Osteoblast (primary cell): Measurements from ENCODE around the gene KCNH3. TPM values are rescaled to one million over a fixed set of nuclear protein-coding genes. Genes with fewer than 3 reads are reported as not detected.

Experiments
- DNase-seq: peaks from one replicate; pipeline ENCODE4 v3.0.0; 2011; ENCODE audit warnings: low spot score, mixed read lengths; ENCODE audit not compliant: insufficient read length; ENCODE audit errors: missing footprints
- H2AFZ ChIP-seq: 2 replicates; pipeline ENCODE4 v1.6.0; 2011; ENCODE audit warnings: mild to moderate bottlenecking, low read length
- H3K27ac ChIP-seq: 2 replicates; pipeline ENCODE4 v1.5.1; 2011; ENCODE audit warnings: mild to moderate bottlenecking, low read depth, low read length, moderate library complexity
- H3K27me3 ChIP-seq: 2 replicates; pipeline ENCODE4 v1.6.0; 2012; ENCODE audit warnings: mild to moderate bottlenecking, control low read depth, inconsistent platforms, low read length, moderate library complexity; ENCODE audit not compliant: insufficient read depth
- H3K36me3 ChIP-seq: 2 replicates; pipeline ENCODE4 v1.5.1; 2011; ENCODE audit warnings: mild to moderate bottlenecking, low read length, control low read depth, moderate library complexity; ENCODE audit not compliant: insufficient read depth
- H3K4me1 ChIP-seq: 2 replicates; pipeline ENCODE4 v1.5.1; 2011; ENCODE audit warnings: mild to moderate bottlenecking, low read length, control low read depth, moderate library complexity; ENCODE audit not compliant: insufficient read depth
- H3K4me2 ChIP-seq: 2 replicates; pipeline ENCODE4 v1.6.0; 2011; ENCODE audit warnings: mild to moderate bottlenecking, low read length; ENCODE audit not compliant: insufficient read depth
- H3K4me3 ChIP-seq: fragments of 200-600 bp; sonication (generic); 3 replicates; pipeline ENCODE4 v1.5.1; 2012; ENCODE audit warnings: mild to moderate bottlenecking, low read length, inconsistent platforms; ENCODE audit not compliant: insufficient read depth
- H3K79me2 ChIP-seq: 2 replicates; pipeline ENCODE4 v1.6.0; 2012; ENCODE audit warnings: mild to moderate bottlenecking, low read length, control low read depth, inconsistent platforms; ENCODE audit not compliant: insufficient read depth
- H3K9me3 ChIP-seq: 2 replicates; pipeline ENCODE4 v1.5.1; 2011; ENCODE audit warnings: low read depth, low read length, control low read depth
- H4K20me1 ChIP-seq: 2 replicates; pipeline ENCODE4 v1.6.0; 2012; ENCODE audit warnings: mild to moderate bottlenecking, low read length, control low read depth; ENCODE audit not compliant: insufficient read depth
- CTCF ChIP-seq: IDR thresholded peaks from 2 replicates; pipeline ENCODE4 v1.5.1; 2011; ENCODE audit warnings: mild to moderate bottlenecking, low read depth, low read length, moderate library complexity; ENCODE audit errors: extremely low read depth
- total RNA-seq: library from RNA; depleted of rRNA; stranded (reverse); fragments of >200 nt; gene quantifications from 2 replicates; pipeline ENCODE4 v1.2.3, GENCODE V29; 2012

KCNH3 gene
- total RNA-seq, result not detected in 2 replicates

GRCh38 chr12:49538510-49539403, at the start of gene KCNH3:
Gene KCNH3 (plus strand): TSS chr12:49539030. CDS start chr12:49539417, 387 bp downstream.
- no peaks in the 10 kb centered on the region for H3K79me2 ChIP-seq
- peak; percentile 98 for DNase-seq
- no peak for TF ChIP-seq CTCF
- no peak within 1 kb of the TSS for H2AFZ ChIP-seq
- peak within 1 kb of the TSS; percentile 45 for H3K4me3 ChIP-seq
- no peaks in the 10 kb centered on the region for H3K9me3 ChIP-seq
- no peaks in the 10 kb centered on the region for H3K36me3 ChIP-seq
- H3K4me1 ChIP-seq, result peaks cover 12% of the 10 kb centered on the region
- peak within 1 kb of the TSS; percentile 70 for H3K4me2 ChIP-seq
- H4K20me1 ChIP-seq, result peaks cover 3% of the 10 kb centered on the region
- H3K27ac ChIP-seq, result no peak within 1 kb of the TSS
- H3K27me3 ChIP-seq, result peaks cover 54% of the 10 kb centered on the region

- peak overlapping the region; percentile 51 for H3K27ac ChIP-seq
- peaks cover 22% of the 10 kb centered on the region for H3K4me1 ChIP-seq
- no peak overlapping the region for H3K4me3 ChIP-seq
- H3K36me3 ChIP-seq, result peaks cover 12% of the 10 kb centered on the region
- H3K27me3 ChIP-seq, result no peaks in the 10 kb centered on the region
- no peaks in the 10 kb centered on the region for H3K79me2 ChIP-seq
- no peak overlapping the region for H2AFZ ChIP-seq
- H4K20me1 ChIP-seq, result no peaks in the 10 kb centered on the region
- DNase-seq, result no peak
- TF ChIP-seq CTCF, result no peak
- no peak overlapping the region for H3K4me2 ChIP-seq
- no peaks in the 10 kb centered on the region for H3K9me3 ChIP-seq
These were observed 49.7 kb upstream of the KCNH3 start for GRCh38 chr12:49489154-49489553.

- peak; percentile 19 for TF ChIP-seq CTCF
- peak overlapping the region; percentile 53 for H3K27ac ChIP-seq
- H3K4me1 ChIP-seq, result peaks cover 22% of the 10 kb centered on the region
- no peaks in the 10 kb centered on the region for H3K79me2 ChIP-seq
- no peak overlapping the region for H3K4me3 ChIP-seq
- peaks cover 11% of the 10 kb centered on the region for H3K36me3 ChIP-seq
- no peaks in the 10 kb centered on the region for H4K20me1 ChIP-seq
- DNase-seq, result peak; percentile 82
- H3K9me3 ChIP-seq, result no peaks in the 10 kb centered on the region
- no peak overlapping the region for H2AFZ ChIP-seq
- peak overlapping the region; percentile 26 for H3K4me2 ChIP-seq
- no peaks in the 10 kb centered on the region for H3K27me3 ChIP-seq
These were observed 49.1 kb upstream of the KCNH3 start for GRCh38 chr12:49489720-49490119.

- no peak for TF ChIP-seq CTCF
- Histone ChIP-seq H3K9me3 (no peaks in the 10 kb centered on the region), H3K79me2 (no peaks in the 10 kb centered on the region), H3K4me1 (peaks cover 22% of the 10 kb centered on the region), H4K20me1 (no peaks in the 10 kb centered on the region), H3K4me3 (no peak overlapping the region), H3K4me2 (no peak overlapping the region), H2AFZ (no peak overlapping the region), H3K27ac (no peak overlapping the region), H3K27me3 (no peaks in the 10 kb centered on the region), H3K36me3 (peaks cover 14% of the 10 kb centered on the region)
- no peak for DNase-seq
These were observed 47.0 kb upstream of the KCNH3 start for GRCh38 chr12:49491823-49492222.
